ENCODE results near the gene SLC25A13. TPM values are rescaled to one million over a fixed set of nuclear protein-coding genes. Genes with fewer than 3 reads are reported as not detected.
A peak's percentile ranks its signal among the peaks of the same experiment; 100 is the strongest.

Gene SLC25A13
- total and polyA plus RNA-seq, 2 of the 4 experiments (the other 2 are of a cell fraction): 7.4 to 11.7 TPM

GRCh38 chr7:96311967-96312366, 9.9 kb downstream of the SLC25A13 start:
- Histone ChIP-seq H3K56ac (ENCODE audit: extremely low read depth, insufficient read depth, low read length) (no peak overlapping the region), H4K20me1 (ENCODE audit: insufficient read depth, low read length) (no peaks in the 10 kb centered on the region; the same call in 1 of the 2 replicates), H3K36me3 (ENCODE audit: control insufficient read depth, insufficient read depth, low read length) (no peaks in the 10 kb centered on the region), H2BK15ac (ENCODE audit: low read depth, low read length) (no peak overlapping the region), H3K4me1 (ENCODE audit: control insufficient read depth, insufficient read depth, low read length) (no peaks in the 10 kb centered on the region), H3K4me3 (ENCODE audit: insufficient read depth, low read depth, low read length) (no peak overlapping the region), H3K9me1 (ENCODE audit: insufficient read depth, low read length) (0 out of 2 replicates have a peak, but pooled peaks cover 2% of the 10 kb centered on the region), H2BK120ac (ENCODE audit: low read depth, low read length) (no peak overlapping the region), H4K5ac (ENCODE audit: low read depth, low read length) (no peak overlapping the region), H3K18ac (ENCODE audit: low read depth, low read length) (no peak overlapping the region), H3K9ac (ENCODE audit: low read depth, low read length) (no peak overlapping the region), H2BK5ac (ENCODE audit: low read depth, low read length, poor library complexity, severe bottlenecking) (no peak overlapping the region), H2AK9ac (replicated peaks; ENCODE audit: low read depth, low read length, poor library complexity) (no peak overlapping the region), H4K91ac (ENCODE audit: insufficient read depth, low read depth, low read length) (no peak overlapping the region), H3K23ac (ENCODE audit: low read depth, low read length) (no peak overlapping the region), H3K79me1 (ENCODE audit: low read depth in 1 of 2, low read length in 2 of 2) (peaks cover 18 to 40% of the 10 kb centered on the region in 2 experiments; a peak in 3 of 4 replicates), H3K27ac (ENCODE audit: insufficient read depth, low read length) (no peak overlapping the region), H3K4ac (ENCODE audit: low read depth, low read length) (no peak overlapping the region), H3K14ac (replicated peaks; ENCODE audit: low read depth, low read length) (no peak overlapping the region), H3K9me3 (ENCODE audit: control insufficient read depth, insufficient read depth, low read length) (no peaks in the 10 kb centered on the region), H3K27me3 (ENCODE audit: control insufficient read depth, insufficient read depth, low read length) (no peaks in the 10 kb centered on the region), H3K4me2 (ENCODE audit: low read depth, low read length) (no peak overlapping the region), H2BK20ac (ENCODE audit: low read depth, low read length) (no peak overlapping the region), H2AK5ac (ENCODE audit: low read depth, low read length) (no peak overlapping the region), H4K8ac (ENCODE audit: low read depth in 2 of 2, low read length in 2 of 2) (no peak overlapping the region), H2AFZ (replicated peaks; ENCODE audit: low read length, poor library complexity) (no peak overlapping the region)
- POLR2A ChIA-PET (ENCODE audit: unreplicated experiment): no interaction called here
- in situ Hi-C loops (cut with MboI; ENCODE audit: low sequenced_read_pairs) (no loop called here), dilution Hi-C loops (cut with HindIII; ENCODE audit: low sequenced_read_pairs, unreplicated experiment) (no loop called here), intact Hi-C loops (cut with micrococcal nuclease) (no loop called here)
- DNase-seq (peak; percentile 35), ATAC-seq (ENCODE audit: low read depth) (peak; percentile 57)
- peak; percentile 26; the same call in 1 of the 2 replicates for TF ChIP-seq CEBPB (IDR thresholded peaks at IDR 0.05; ENCODE audit: low read depth, low read length)
- TF ChIP-seq MAZ (IDR thresholded peaks at IDR 0.05; ENCODE audit: borderline replicate concordance, low read depth, low read length): no peak
- CTCF ChIA-PET: interaction anchor here (0.6 kb wide), 1 partner anchor 86 kb away, joined by 4 read pairs; no protein-coding TSS in a partner anchor
- no TSS peak for BruUV-seq (replicated peaks)
- WGBS, 2 experiments (ENCODE audit: extremely low coverage in 2 of 2, insufficient read length in 1 of 2): no CpG with 5 or more reads among the region's 2 CpGs

Measured in IMR-90 (cell line).